Measurements from ENCODE around the gene AMOTL1. TPM values are rescaled to one million over a fixed set of nuclear protein-coding genes. Genes with fewer than 3 reads are reported as not detected.

The AMOTL1 gene
- total RNA-seq, 2 donors from 2014 or later = 3.1 to 13.9 TPM

DNA sequence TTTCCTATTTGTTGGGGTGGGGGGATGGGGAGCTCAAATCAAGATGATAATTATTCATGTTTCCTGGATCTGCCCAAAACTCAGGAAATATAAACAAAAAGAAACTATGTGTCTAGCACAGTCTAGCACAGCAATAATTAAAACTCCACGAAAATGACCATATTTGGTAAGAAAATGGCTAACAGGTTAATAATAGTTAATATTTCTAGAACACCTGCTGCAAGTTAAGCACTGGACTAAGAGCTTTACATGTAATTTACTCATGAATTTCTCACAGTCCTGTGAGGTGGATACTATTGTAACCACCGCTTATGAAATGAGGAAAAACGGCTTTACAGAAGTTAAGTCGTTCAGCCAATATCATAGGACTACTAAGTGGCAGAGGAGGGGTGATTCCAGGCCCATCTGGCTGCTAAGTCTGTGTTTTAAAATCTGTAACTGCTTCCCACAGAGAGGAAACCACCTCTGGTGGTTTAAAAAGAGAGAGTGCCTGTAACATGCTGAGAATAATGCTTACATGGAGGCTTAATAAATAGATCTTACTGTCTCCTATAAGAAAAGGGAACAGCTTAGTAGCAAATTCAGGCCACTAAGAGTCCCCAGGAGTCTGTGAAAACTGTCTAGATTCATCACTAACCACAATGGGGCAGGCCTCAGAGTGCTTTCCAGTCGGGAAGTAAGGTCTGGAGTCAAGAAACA, 11.0 kb upstream of the AMOTL1 start:
- no peaks in the 10 kb centered on the region for H3K4me1 ChIP-seq
- H3K27ac ChIP-seq = no peak overlapping the region
- H3K4me3 ChIP-seq = no peak overlapping the region
- H3K9ac ChIP-seq (ENCODE audit: low read depth in 2 of 2, low read length in 2 of 2) = no peak overlapping the region
- no peaks in the 10 kb centered on the region for H3K9me3 ChIP-seq
- TF ChIP-seq CTCF (IDR thresholded peaks at IDR 0.05) = no peak
- DNase-seq = no peak
- intact Hi-C loops (cut with DNase I) = no loop called here
- H3K27me3 ChIP-seq = no peaks in the 10 kb centered on the region
- no peaks in the 10 kb centered on the region for H3K36me3 ChIP-seq

DNA sequence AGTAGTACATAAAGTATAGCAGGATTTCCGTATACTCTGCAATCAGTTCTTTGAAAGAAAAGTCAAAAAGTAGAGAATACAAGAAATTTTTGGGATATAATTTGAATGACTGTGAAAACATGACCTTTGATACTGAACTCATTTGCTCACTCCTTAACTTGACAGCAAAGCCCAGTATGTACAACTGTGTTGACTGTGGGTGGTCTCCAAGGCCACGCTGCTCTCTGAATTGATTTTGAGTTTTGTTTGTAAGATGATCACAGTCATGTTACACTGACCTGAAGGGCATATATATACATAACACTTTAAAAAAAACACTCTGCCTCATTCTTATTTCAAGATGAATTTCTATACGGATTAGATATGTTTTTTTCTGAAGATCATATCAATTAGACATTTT, 9.5 kb upstream of the AMOTL1 start:
- H3K27me3 ChIP-seq = no peaks in the 10 kb centered on the region
- DNase-seq = no peak
- H3K9me3 ChIP-seq = no peaks in the 10 kb centered on the region
- no peaks in the 10 kb centered on the region for H3K36me3 ChIP-seq
- no peaks in the 10 kb centered on the region for H3K4me1 ChIP-seq
- intact Hi-C loops (cut with DNase I) = no loop called here
- H3K4me3 ChIP-seq = no peak overlapping the region
- no peak overlapping the region for H3K9ac ChIP-seq (ENCODE audit: low read depth in 2 of 2, low read length in 2 of 2)
- TF ChIP-seq CTCF (IDR thresholded peaks at IDR 0.05) = no peak
- H3K27ac ChIP-seq = no peak overlapping the region

DNA sequence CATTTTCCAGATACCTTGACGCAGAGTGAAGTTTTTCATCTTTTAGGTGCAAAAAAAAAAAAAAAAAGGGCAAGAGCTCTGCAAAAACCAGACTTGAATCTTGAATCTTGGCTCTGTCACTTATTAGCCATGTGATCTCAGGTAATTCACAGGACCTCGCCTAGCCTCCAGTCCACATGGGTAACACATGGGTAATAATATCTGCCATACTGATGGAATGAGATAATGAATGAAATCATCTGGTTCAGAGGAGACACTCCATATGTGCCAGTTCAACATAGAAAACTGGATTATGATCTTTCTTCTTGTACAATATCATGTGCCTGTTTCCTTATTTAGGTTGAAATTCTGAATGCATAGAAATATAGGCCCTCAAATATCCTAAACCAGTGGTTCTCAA, 8.6 kb upstream of the AMOTL1 start:
- intact Hi-C loops (cut with DNase I) = no loop called here
- no peak overlapping the region for H3K27ac ChIP-seq
- no peaks in the 10 kb centered on the region for H3K27me3 ChIP-seq
- no peak overlapping the region for H3K4me3 ChIP-seq
- no peak for DNase-seq
- H3K4me1 ChIP-seq = no peaks in the 10 kb centered on the region
- no peaks in the 10 kb centered on the region for H3K9me3 ChIP-seq
- TF ChIP-seq CTCF (IDR thresholded peaks at IDR 0.05) = no peak
- no peak overlapping the region for H3K9ac ChIP-seq (ENCODE audit: low read depth in 2 of 2, low read length in 2 of 2)
- H3K36me3 ChIP-seq = no peaks in the 10 kb centered on the region

GRCh38 chr11:94760296-94760695, 7.9 kb upstream of the AMOTL1 start:
- no peaks in the 10 kb centered on the region for H3K4me1 ChIP-seq
- no peak for TF ChIP-seq CTCF (IDR thresholded peaks at IDR 0.05)
- no peak overlapping the region for H3K9ac ChIP-seq (ENCODE audit: low read depth in 2 of 2, low read length in 2 of 2)
- H3K27me3 ChIP-seq = no peaks in the 10 kb centered on the region
- H3K27ac ChIP-seq = no peak overlapping the region
- H3K36me3 ChIP-seq = no peaks in the 10 kb centered on the region
- no peak overlapping the region for H3K4me3 ChIP-seq
- intact Hi-C loops (cut with DNase I) = loop anchor here (5.0 kb wide), 1 partner anchor 138 kb away; no protein-coding TSS in a partner anchor
- no peak for DNase-seq
- H3K9me3 ChIP-seq = no peaks in the 10 kb centered on the region

GRCh38 chr11:94762208-94762607, 5.9 kb upstream of the AMOTL1 start:
- H3K27ac ChIP-seq = no peak overlapping the region
- H3K27me3 ChIP-seq = peaks cover 2% of the 10 kb centered on the region
- H3K36me3 ChIP-seq = no peaks in the 10 kb centered on the region
- no peaks in the 10 kb centered on the region for H3K4me1 ChIP-seq
- DNase-seq = no peak
- no peak overlapping the region for H3K9ac ChIP-seq (ENCODE audit: low read depth in 2 of 2, low read length in 2 of 2)
- H3K4me3 ChIP-seq = no peak overlapping the region
- intact Hi-C loops (cut with DNase I) = loop anchor here (5.0 kb wide), 1 partner anchor 140 kb away; no protein-coding TSS in a partner anchor
- no peak for TF ChIP-seq CTCF (IDR thresholded peaks at IDR 0.05)
- H3K9me3 ChIP-seq = no peaks in the 10 kb centered on the region
